ENCODE measurements around the gene SRD5A3.

SRD5A3 gene

DNA sequence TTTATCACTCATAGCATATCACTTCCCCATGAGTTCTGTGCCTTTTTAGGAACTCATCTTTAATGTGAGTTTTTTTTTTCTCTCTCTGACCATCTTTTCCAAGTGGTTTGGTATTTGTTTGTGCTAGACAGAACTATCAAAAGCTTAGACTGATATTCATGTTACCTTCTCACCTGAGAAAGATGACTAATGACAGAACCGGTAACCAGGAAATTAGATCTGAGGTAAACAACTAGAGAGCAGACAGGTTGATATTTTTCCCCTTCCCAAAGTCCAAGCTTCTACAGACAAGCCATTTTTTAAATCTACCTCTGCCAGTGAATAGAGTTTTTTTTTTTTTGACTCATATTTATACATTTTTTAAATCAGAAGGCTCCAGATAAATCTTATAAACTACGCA, 17.0 kb upstream of the SRD5A3 start:
- no peak overlapping the region for H3K4me3 ChIP-seq (ENCODE audit: low read length)
- DNase-seq (ENCODE audit: low read depth): peak; percentile 71
- TF ChIP-seq, protein P1, sequence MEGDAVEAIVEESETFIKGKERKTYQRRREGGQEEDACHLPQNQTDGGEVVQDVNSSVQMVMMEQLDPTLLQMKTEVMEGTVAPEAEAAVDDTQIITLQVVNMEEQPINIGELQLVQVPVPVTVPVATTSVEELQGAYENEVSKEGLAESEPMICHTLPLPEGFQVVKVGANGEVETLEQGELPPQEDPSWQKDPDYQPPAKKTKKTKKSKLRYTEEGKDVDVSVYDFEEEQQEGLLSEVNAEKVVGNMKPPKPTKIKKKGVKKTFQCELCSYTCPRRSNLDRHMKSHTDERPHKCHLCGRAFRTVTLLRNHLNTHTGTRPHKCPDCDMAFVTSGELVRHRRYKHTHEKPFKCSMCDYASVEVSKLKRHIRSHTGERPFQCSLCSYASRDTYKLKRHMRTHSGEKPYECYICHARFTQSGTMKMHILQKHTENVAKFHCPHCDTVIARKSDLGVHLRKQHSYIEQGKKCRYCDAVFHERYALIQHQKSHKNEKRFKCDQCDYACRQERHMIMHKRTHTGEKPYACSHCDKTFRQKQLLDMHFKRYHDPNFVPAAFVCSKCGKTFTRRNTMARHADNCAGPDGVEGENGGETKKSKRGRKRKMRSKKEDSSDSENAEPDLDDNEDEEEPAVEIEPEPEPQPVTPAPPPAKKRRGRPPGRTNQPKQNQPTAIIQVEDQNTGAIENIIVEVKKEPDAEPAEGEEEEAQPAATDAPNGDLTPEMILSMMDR (IDR thresholded peaks at IDR 0.05; ENCODE audit: insufficient read depth, low read depth, low read length, missing control alignments): no peak

DNA sequence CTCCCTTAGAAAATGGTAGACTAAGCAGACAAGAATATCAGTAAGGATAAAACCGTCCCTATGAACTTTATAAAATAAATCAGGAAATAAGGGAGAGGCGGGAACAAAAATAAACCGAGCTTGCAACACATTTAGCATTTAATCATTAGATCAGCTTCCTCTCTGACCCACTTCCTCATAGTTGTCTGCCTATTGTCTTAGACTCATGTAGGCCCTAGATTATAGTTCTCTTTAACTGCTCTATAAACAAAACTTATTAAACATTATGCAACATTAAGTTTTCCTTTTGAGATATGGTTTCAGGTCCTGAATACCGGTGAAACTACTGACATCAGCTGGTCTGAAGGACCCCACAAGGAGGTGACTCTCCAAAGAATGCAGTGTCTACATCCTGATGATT, 15.8 kb upstream of the SRD5A3 start:
- TF ChIP-seq, protein P1 (IDR thresholded peaks at IDR 0.05; ENCODE audit: insufficient read depth, low read depth, low read length, missing control alignments): no peak
- H3K4me3 ChIP-seq (ENCODE audit: low read length): no peak overlapping the region
- DNase-seq (ENCODE audit: low read depth): peak; percentile 80

DNA sequence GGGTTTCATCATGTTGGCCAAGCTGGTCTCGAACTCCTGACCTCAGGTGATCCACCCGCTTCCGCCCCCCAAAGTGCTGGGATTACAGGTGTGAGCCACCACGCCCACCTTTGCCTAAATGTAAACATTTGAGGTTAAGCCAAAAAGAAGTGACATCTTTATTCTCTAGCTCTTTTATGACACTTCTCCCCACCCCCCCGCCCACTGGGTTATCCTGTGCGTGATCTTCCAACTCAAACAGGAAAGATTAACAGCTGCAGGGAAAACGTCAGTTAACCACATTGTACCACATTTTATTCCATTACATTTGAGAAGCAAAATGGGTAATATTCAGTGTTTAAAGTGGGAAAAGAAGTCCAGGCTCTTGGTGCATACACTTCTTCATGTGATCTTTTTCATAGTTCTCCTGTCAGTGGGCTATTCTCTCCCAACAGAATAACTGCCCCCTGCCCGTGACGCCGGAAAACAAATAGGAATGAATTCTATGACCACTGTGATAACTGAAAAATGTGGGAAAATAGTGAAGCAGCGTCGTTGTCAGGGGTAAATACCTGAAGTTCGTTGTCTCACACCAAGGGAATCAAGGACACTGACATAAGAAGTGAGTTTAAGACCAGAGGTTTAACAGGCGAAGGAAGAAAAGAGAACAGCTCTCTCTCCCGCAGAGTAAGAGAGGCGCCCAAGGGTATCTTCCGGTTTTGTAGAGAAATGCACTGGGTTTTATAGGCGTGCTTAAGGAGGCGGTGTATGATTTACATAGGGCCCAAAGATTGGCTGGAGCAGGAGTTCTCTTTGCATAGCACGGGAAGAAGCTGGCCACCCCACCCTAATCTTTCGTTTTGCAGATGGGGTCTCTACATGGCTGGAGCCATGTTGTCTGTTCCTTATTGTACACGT, 9.7 kb upstream of the SRD5A3 start:
- H3K4me3 ChIP-seq (ENCODE audit: low read length): no peak overlapping the region
- DNase-seq (ENCODE audit: low read depth): no peak
- TF ChIP-seq, protein P1 (IDR thresholded peaks at IDR 0.05; ENCODE audit: insufficient read depth, low read depth, low read length, missing control alignments): no peak

DNA sequence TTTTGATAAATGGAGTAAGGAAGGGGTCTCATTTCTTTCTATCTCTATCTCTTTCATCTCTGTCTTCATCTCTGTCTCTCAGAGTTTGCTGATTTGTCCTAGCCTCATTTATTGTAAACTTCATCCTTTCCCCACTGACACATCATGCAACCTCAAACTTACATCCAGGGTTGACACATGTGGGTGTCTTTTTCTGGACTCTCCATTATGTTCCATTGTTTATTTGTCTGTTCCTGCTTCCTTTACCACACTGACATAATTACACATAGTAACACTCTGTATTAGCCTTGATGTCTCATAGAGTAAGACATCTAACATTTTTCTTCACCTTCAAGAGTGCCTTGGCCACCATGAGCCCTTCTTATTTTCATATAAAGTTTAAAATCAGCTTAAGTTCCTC, 8.1 kb upstream of the SRD5A3 start:
- no peak overlapping the region for H3K4me3 ChIP-seq (ENCODE audit: low read length)
- TF ChIP-seq, protein P1 (IDR thresholded peaks at IDR 0.05; ENCODE audit: insufficient read depth, low read depth, low read length, missing control alignments): no peak
- DNase-seq (ENCODE audit: low read depth): no peak

DNA sequence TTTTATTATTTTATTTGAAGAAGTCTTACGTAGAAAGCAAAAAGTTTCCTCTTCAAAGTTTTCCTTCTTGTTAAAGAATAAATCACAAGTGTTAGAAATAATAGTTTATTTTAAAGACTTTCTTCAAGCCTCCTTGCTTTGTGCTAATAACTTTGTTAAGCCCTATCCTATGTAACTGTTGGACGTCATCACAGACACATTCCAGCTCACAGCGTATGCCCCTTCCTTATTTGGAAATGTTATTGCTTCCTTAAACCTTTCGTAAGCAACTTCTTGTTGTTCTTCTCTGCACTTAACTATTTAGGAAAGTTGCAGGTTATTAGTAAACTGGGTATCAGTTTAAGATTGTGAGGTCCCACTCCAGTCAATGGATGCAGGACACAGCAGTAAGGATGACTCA, 7.6 kb upstream of the SRD5A3 start:
- DNase-seq (ENCODE audit: low read depth): no peak
- TF ChIP-seq, protein P1 (IDR thresholded peaks at IDR 0.05; ENCODE audit: insufficient read depth, low read depth, low read length, missing control alignments): no peak
- no peak overlapping the region for H3K4me3 ChIP-seq (ENCODE audit: low read length)

DNA sequence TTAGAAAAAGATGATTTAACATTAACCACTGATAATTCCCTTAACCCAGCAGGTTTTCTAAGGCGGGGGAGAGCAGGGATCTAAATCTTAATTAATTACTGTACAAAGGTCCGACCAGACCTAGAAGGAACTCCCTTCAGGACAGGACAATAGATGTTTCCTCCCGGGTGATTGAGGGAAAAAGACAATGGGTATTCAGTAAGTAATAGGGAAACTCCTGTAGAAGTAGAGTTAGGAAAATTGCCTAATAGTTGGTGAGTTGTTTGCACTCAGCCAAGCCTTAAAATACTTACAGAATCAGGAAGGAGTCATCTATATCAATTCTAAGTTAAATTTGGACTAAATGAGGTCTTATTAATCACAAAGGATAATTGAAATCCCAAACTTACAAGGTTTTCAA, 5.8 kb upstream of the SRD5A3 start:
- H3K4me3 ChIP-seq (ENCODE audit: low read length): no peak overlapping the region
- peak; percentile 43 for DNase-seq (ENCODE audit: low read depth)
- TF ChIP-seq, protein P1 (IDR thresholded peaks at IDR 0.05; ENCODE audit: insufficient read depth, low read depth, low read length, missing control alignments): no peak

DNA sequence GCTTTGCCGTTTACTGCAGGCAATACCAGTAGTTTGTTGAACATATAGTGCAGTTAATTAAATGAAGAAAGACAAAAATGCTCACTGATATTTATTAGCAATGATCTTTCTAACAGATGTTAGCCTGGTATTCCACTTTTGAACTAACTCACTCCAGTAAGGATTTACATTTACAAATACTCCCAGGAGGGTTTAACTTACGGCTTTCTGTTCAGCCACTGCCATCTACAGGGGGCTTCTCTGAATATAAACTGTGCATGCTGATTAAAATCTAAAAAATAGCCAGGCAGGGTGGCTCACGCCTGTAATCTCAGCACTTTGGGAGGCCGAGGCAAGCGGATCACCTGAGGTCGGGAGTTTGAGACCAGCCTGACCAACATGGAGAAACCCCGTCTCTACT, 2.2 kb upstream of the SRD5A3 start:
- no peak overlapping the region for H3K4me3 ChIP-seq (ENCODE audit: low read length)
- TF ChIP-seq, protein P1 (IDR thresholded peaks at IDR 0.05; ENCODE audit: insufficient read depth, low read depth, low read length, missing control alignments): no peak
- DNase-seq (ENCODE audit: low read depth): no peak

Data from epithelial cell of esophagus (primary cell).